Gastrocnemius medialis (tissue), 4 donors: ENCODE data around the gene PTPN22.

Experiments used
- CTCF ChIP-seq, 5 experiments: fragments of 450-650 bp in 3 of 5; fragments of 200-600 bp in 2 of 5; sonication (generic) in 2 of 5; IDR thresholded peaks in 4 of 5; conservative IDR thresholded peaks in 1 of 5; 1 replicate in 4 of 5; 2 replicates in 1 of 5; pipeline ENCODE4 v1.5.1; 2016 to 2019; ENCODE audit warnings: antibody characterized with exemption in 5 of 5, mild to moderate bottlenecking in 3 of 5, moderate library complexity in 3 of 5
- POLR2A ChIP-seq, 2 donors: fragments of 450-650 bp; IDR thresholded peaks; one replicate each; pipeline ENCODE4 v1.6.1; 2017; ENCODE audit warnings: antibody characterized with exemption in 2 of 2, mild to moderate bottlenecking in 2 of 2, moderate library complexity in 2 of 2

- TF ChIP-seq CTCF (IDR thresholded peaks at IDR 0.05 in 4 of 5, conservative IDR thresholded peaks at IDR 0.05 in 1 of 5) (no peak), POLR2A (IDR thresholded peaks at IDR 0.05) (no peak)
Measured at GRCh38 chr1:113809670-113810602, 61.6 kb downstream of the PTPN22 start.
